HL-60 (cell line): ENCODE measurements around the gene MGAT5.

ENCODE experiments used
- DNase-seq, 2 experiments: peaks; one replicate each; pipeline ENCODE4 v3.0.0-alpha.2; 2010 to 2020; ENCODE audit warnings: low read depth in 1 of 2, low spot score in 1 of 2
- H3K27ac ChIP-seq: fragments of 250-450 bp; sonication (Bioruptor Pico); replicated peaks from 2 replicates; pipeline ENCODE4 v1.5.1; 2020; ENCODE audit warnings: mild to moderate bottlenecking, moderate library complexity
- H3K27me3 ChIP-seq: fragments of 250-450 bp; sonication (Bioruptor Pico); 2 replicates; pipeline ENCODE4 v1.5.1; 2021; ENCODE audit warnings: mild to moderate bottlenecking, moderate library complexity; ENCODE audit not compliant: insufficient read depth, poor library complexity, severe bottlenecking
- H3K4me3 ChIP-seq: replicated peaks from 2 replicates; pipeline ENCODE4 v1.5.1; 2011; ENCODE audit warnings: mild to moderate bottlenecking, control low read depth, low read length; ENCODE audit not compliant: insufficient read depth
- CTCF ChIP-seq: IDR thresholded peaks from one replicate; pipeline ENCODE4 v1.5.1; 2011; ENCODE audit warnings: low read length, control low read depth, inconsistent platforms; ENCODE audit not compliant: insufficient read depth
- GABPA ChIP-seq: IDR thresholded peaks from 2 replicates; pipeline ENCODE4 v1.6.1; 2012; ENCODE audit warnings: low read depth
- POLR2AphosphoS5 ChIP-seq: IDR thresholded peaks from 2 replicates; pipeline ENCODE4 v1.6.1; 2012; ENCODE audit warnings: low read depth
- REST ChIP-seq: IDR thresholded peaks from 2 replicates; pipeline ENCODE4 v1.6.1; 2012; ENCODE audit warnings: low read depth; ENCODE audit not compliant: insufficient replicate concordance
- SPI1 ChIP-seq: IDR thresholded peaks from 2 replicates; pipeline ENCODE4 v1.6.1; 2012; ENCODE audit warnings: low read depth, mild to moderate bottlenecking, borderline replicate concordance

MGAT5 gene

GRCh38 chr2:134280726-134281125 lies 26.9 kb downstream of the MGAT5 start:
- Histone ChIP-seq H3K27ac (no peak overlapping the region), H3K4me3 (no peak overlapping the region), H3K27me3 (no peaks in the 10 kb centered on the region)
- TF ChIP-seq REST (no peak), SPI1 (no peak), CTCF (no peak), GABPA (no peak), POLR2AphosphoS5 (no peak)
- DNase-seq = no peak

GRCh38 chr2:134281815-134282419 lies 28.0 kb downstream of the MGAT5 start:
- no peak for DNase-seq
- H3K4me3 ChIP-seq = no peak overlapping the region
- TF ChIP-seq GABPA (no peak), SPI1 (no peak), CTCF (no peak), REST (no peak), POLR2AphosphoS5 (no peak)
- H3K27me3 ChIP-seq = no peaks in the 10 kb centered on the region
- no peak overlapping the region for H3K27ac ChIP-seq

GRCh38 chr2:134282629-134283400 lies 28.9 kb downstream of the MGAT5 start:
- no peak overlapping the region for H3K4me3 ChIP-seq
- H3K27me3 ChIP-seq = no peaks in the 10 kb centered on the region
- H3K27ac ChIP-seq = no peak overlapping the region
- DNase-seq = no peak
- no peak for TF ChIP-seq POLR2AphosphoS5
- no peak for TF ChIP-seq SPI1
- no peak for TF ChIP-seq REST
- no peak for TF ChIP-seq GABPA
- no peak for TF ChIP-seq CTCF
